ENCODE results near the gene CABP7. TPM values are rescaled to one million over a fixed set of nuclear protein-coding genes. Genes with fewer than 3 reads are reported as not detected.
A peak's percentile ranks its signal among the peaks of the same experiment; 100 is the strongest.

Gene CABP7
- total and polyA plus RNA-seq, 12 donors: 0.77 to 15.1 (median 5.9) TPM

DNA sequence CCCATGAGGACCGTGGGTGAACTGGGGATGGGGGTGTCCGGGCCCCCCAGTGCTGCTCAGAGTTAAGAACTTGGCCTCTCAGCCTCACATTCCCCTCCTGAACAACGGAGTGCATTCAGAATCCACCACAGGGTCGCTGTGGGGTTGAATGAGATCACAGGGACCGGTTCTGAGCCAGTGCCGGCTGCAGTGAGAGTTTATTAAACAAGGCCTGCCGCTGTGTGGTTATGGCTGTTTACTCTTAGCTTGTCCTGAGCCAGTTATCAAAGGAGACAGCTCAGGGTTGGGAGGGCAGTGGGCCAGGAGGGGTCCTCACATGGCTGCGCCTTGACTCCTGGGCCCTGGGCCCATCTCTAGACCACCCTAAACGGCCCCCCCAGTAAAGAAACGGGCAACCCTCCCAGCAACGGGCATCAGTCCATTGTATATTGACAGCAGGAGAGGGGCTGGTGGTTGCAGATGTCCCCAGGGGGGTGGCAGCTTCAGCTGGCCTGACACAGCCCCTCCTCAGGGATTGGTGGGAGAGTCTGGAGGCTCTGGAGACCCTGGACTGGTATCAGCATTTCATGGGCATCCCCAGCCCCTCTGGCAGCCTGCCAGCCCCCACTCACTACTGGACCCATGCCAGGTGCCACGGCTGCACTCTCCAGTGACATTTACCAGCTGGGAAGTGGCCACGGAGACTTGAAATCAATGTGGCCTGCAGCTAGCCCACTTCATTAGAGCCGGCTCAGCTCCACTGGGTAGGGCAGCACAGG lies 15.1 kb upstream of the CABP7 start:
- peaks cover 18 to 35% of the 10 kb centered on the region in 2 donors for H3K4me1 ChIP-seq (replicated peaks in 1 of 2)
- H3K4me3 ChIP-seq: no peak overlapping the region
- H3K36me3 ChIP-seq (replicated peaks in 1 of 2): no peaks in the 10 kb centered on the region
- DNase-seq: peak in 3 of 7 donors; percentile 54 to 66 (median 56)
- intact Hi-C loops (cut with DNase I): loop anchor here in 1 of 2 donors (10.0 kb wide), 1 partner anchor 300 kb away; no protein-coding TSS in a partner anchor
- WGBS, 4 donors: 18 to 40% (median 29%) methylated on average over 3 to 14 of the region's 14 CpGs
- no peaks in the 10 kb centered on the region for H3K9me3 ChIP-seq (replicated peaks in 1 of 3)
- H3K27ac ChIP-seq: no peak overlapping the region
- no peaks in the 10 kb centered on the region for H3K27me3 ChIP-seq
- TF ChIP-seq, protein P1, sequence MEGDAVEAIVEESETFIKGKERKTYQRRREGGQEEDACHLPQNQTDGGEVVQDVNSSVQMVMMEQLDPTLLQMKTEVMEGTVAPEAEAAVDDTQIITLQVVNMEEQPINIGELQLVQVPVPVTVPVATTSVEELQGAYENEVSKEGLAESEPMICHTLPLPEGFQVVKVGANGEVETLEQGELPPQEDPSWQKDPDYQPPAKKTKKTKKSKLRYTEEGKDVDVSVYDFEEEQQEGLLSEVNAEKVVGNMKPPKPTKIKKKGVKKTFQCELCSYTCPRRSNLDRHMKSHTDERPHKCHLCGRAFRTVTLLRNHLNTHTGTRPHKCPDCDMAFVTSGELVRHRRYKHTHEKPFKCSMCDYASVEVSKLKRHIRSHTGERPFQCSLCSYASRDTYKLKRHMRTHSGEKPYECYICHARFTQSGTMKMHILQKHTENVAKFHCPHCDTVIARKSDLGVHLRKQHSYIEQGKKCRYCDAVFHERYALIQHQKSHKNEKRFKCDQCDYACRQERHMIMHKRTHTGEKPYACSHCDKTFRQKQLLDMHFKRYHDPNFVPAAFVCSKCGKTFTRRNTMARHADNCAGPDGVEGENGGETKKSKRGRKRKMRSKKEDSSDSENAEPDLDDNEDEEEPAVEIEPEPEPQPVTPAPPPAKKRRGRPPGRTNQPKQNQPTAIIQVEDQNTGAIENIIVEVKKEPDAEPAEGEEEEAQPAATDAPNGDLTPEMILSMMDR (IDR thresholded peaks at IDR 0.05): no peak
- no peak for TF ChIP-seq POLR2A (IDR thresholded peaks at IDR 0.05)

DNA sequence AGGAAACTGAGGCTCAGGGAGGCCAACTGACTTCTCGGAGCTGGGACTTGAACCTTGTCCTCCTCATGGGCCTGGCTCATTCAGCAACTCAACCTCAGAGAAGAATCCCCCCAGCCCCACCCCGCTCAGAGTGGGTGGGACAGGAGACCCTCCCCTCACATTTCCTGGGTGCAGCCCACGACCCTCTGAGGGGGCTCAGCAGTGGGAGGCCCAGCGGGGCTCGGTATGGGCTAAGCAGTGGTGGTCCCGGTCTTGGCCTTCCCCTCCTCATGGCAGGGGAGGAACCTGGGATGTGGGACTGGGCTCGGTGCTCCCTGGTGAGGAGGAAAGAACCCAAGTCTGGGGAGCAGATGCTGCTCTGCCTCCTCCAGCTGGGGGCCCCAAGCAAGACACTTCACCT lies 14.2 kb upstream of the CABP7 start:
- peaks cover 18 to 39% of the 10 kb centered on the region in 2 donors for H3K4me1 ChIP-seq (replicated peaks in 1 of 2)
- intact Hi-C loops (cut with DNase I): loop anchor here in 1 of 2 donors (10.0 kb wide), 1 partner anchor 299 kb away; no protein-coding TSS in a partner anchor
- no peak overlapping the region for H3K27ac ChIP-seq

DNA sequence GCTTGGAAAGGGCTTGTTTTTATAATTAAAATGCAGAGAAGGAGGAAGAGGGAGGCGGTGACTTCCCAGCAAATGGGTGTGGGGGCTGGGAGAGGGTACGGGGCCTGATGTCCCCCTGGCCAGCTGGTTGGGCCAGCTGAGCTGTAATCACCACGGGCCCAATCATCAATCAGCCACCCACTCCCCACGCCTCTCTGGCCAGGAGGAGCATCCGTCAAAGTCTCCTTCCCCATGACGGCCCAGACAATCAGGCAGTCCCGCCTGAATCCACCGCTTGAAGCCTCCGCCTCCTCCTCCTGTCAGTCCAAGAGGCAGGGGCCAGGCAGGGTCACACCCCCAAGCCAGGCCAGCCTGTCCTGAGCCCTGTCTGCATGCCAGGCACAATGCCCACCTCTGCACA lies 13.3 kb upstream of the CABP7 start:
- TF ChIP-seq, protein P1 (IDR thresholded peaks at IDR 0.05): no peak
- no peak for TF ChIP-seq POLR2A (IDR thresholded peaks at IDR 0.05)
- intact Hi-C loops (cut with DNase I): loop anchor here in 1 of 2 donors (10.0 kb wide), 1 partner anchor 298 kb away; no protein-coding TSS in a partner anchor
- 64 to 78% (median 72%) methylated on average over 6 to 9 of the region's 9 CpGs for WGBS, 4 donors
- H3K9me3 ChIP-seq (replicated peaks in 1 of 3): no peaks in the 10 kb centered on the region
- H3K36me3 ChIP-seq (replicated peaks in 1 of 2): no peaks in the 10 kb centered on the region
- no peak for DNase-seq
- peaks cover 14 to 38% of the 10 kb centered on the region in 2 donors for H3K4me1 ChIP-seq (replicated peaks in 1 of 2)
- H3K27me3 ChIP-seq: no peaks in the 10 kb centered on the region
- H3K4me3 ChIP-seq: no peak overlapping the region
- H3K27ac ChIP-seq: no peak overlapping the region

More for the DNA sequence above, 14.2 kb upstream of the CABP7 start:
- 85 to 100% (median 90%) methylated on average over 1 to 7 of the region's 7 CpGs for WGBS, 4 donors
- H3K36me3 ChIP-seq (replicated peaks in 1 of 2): no peaks in the 10 kb centered on the region
- no peaks in the 10 kb centered on the region for H3K9me3 ChIP-seq (replicated peaks in 1 of 3)
- no peak for TF ChIP-seq POLR2A (IDR thresholded peaks at IDR 0.05)
- TF ChIP-seq, protein P1 (IDR thresholded peaks at IDR 0.05): no peak
- H3K27me3 ChIP-seq: no peaks in the 10 kb centered on the region
- no peak overlapping the region for H3K4me3 ChIP-seq
- DNase-seq: no peak

DNA sequence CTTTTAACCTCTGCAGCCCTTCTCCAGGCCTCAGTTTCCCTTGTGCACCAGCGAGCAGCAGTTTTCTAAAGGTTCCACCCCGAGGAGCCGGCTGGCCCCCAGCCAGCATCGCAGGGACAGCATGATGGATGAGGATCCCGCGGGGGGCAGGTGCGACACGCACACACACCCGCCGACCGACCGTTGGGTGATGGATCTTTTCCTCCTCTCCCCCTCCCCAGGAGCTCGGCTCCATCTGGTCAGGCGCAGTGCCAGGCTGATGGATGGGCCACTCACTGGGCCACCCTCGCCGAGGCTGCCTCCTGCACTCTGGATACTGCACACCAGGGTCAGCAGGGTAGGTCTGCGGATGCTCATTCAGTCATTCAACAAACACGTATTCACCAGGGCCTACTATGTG lies 12.8 kb upstream of the CABP7 start:
- Histone ChIP-seq H3K36me3 (replicated peaks in 1 of 2) (no peaks in the 10 kb centered on the region), H3K9me3 (replicated peaks in 1 of 3) (no peaks in the 10 kb centered on the region), H3K4me1 (replicated peaks in 1 of 2) (peaks cover 9 to 33% of the 10 kb centered on the region in 2 donors), H3K27me3 (no peaks in the 10 kb centered on the region), H3K4me3 (no peak overlapping the region), H3K27ac (no peak overlapping the region)
- intact Hi-C loops (cut with DNase I): loop anchor here in 1 of 2 donors (10.0 kb wide), 1 partner anchor 298 kb away; no protein-coding TSS in a partner anchor
- TF ChIP-seq POLR2A (IDR thresholded peaks at IDR 0.05): no peak
- TF ChIP-seq, protein P1 (IDR thresholded peaks at IDR 0.05): no peak
- 41 to 78% (median 47%) methylated on average over 4 to 18 of the region's 18 CpGs for WGBS, 4 donors
- no peak for DNase-seq

All from adrenal gland (tissue), 12 donors.